Testis (tissue), 2 donors: ENCODE results near the gene DOCK6.

Source experiments
- CTCF ChIP-seq, 3 experiments: fragments of 450-650 bp in 2 of 3; fragments of 200-600 bp in 1 of 3; sonication (generic) in 1 of 3; IDR thresholded peaks; one replicate each; pipeline ENCODE4 v1.5.1; 2016 to 2019; ENCODE audit warnings: antibody characterized with exemption in 3 of 3, mild to moderate bottlenecking in 2 of 3, moderate library complexity in 1 of 3
- POLR2A ChIP-seq: fragments of 450-650 bp; IDR thresholded peaks from one replicate; pipeline ENCODE4 v1.6.1; 2017; ENCODE audit warnings: antibody characterized with exemption, mild to moderate bottlenecking, moderate library complexity

- TF ChIP-seq CTCF (IDR thresholded peaks at IDR 0.05), result no peak
- TF ChIP-seq POLR2A, result no peak
Measured at GRCh38 chr19:11273989-11274388, 11.7 kb upstream of the DOCK6 start.
